Neural cell (in vitro differentiated cells): Measurements from ENCODE around the gene ANXA9.

Experiments
- CTCF ChIP-seq: fragments of 450-650 bp; IDR thresholded peaks from 2 replicates; pipeline ENCODE4 v1.5.1; 2014; ENCODE audit warnings: antibody characterized with exemption, mild to moderate bottlenecking, moderate library complexity; ENCODE audit not compliant: poor library complexity, severe bottlenecking
- EZH2 ChIP-seq: fragments of 200-600, 300-800 bp; shearing (Covaris generic), sonication (generic); IDR thresholded peaks from 2 replicates; pipeline ENCODE4 v1.6.1; 2014; ENCODE audit warnings: antibody characterized with exemption, low read length, borderline replicate concordance, mild to moderate bottlenecking; ENCODE audit not compliant: insufficient read depth, poor library complexity, severe bottlenecking
- MXI1 ChIP-seq: fragments of 450-650 bp; conservative IDR thresholded peaks from 2 replicates; pipeline ENCODE4 v1.6.1; 2014; ENCODE audit warnings: antibody characterized with exemption, mild to moderate bottlenecking; ENCODE audit not compliant: poor library complexity, severe bottlenecking
- POLR2AphosphoS5 ChIP-seq: IDR thresholded peaks from 2 replicates; pipeline ENCODE4 v1.6.1; 2012
- REST ChIP-seq: IDR thresholded peaks from 2 replicates; pipeline ENCODE4 v1.6.1; 2012; ENCODE audit warnings: borderline replicate concordance
- SMC3 ChIP-seq: fragments of 450-650 bp; conservative IDR thresholded peaks from 2 replicates; pipeline ENCODE4 v1.6.1; 2014; ENCODE audit warnings: antibody characterized with exemption, mild to moderate bottlenecking, moderate library complexity; ENCODE audit not compliant: poor library complexity

GRCh38 chr1:151032164-151032563 lies 50.1 kb downstream of the ANXA9 start:
- TF ChIP-seq REST, result no peak
- TF ChIP-seq CTCF, result no peak
- no peak for TF ChIP-seq POLR2AphosphoS5
- TF ChIP-seq EZH2, result no peak
- TF ChIP-seq SMC3, result no peak
- no peak for TF ChIP-seq MXI1
